Activated gamma-delta T cell (primary cell): Measurements from ENCODE around the gene MYZAP.

ENCODE experiments used
- DNase-seq: peaks from one replicate; lab custom pipeline; 2025; lab: John Stamatoyannopoulos, UW

Gene MYZAP

DNA sequence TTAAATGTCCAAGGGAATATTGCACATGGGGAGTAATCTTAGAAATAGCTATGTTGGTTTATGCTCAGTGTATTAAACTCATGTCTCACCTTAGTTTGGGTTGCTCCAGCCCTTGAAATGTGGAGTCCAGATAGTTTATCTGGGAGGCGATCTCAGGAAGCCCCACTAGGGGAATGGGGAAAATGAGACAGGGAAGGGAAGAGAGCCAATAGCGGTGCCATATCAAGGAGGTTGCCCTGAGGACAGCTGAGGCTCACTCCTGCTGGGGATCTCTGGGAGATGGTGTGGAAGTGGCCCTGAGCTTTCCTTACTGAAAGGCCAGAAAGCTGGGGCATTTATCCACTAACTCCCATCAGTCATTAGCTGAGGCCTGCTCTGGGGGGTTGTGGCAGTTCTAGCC lies 71.6 kb downstream of the MYZAP start:
- DNase-seq, result no peak

DNA sequence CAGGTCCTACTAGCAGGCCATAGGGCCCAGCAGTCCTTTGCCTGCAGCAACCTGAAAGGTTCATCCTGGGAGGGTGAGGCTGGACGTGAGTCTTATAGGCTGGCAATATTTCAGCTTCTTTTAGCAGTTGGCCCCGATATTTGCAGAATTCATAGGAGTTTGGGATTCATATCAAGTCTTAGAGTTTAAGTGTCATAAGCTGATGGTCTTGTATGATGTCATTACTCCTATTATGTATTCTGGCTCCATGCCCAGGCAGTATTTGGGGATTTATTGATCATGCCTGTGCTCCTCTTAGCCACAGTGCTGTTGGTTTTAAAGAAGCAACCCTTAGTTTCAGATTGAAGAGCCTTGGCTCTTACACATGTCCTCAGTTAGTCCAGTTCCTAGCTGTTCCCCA lies 73.5 kb downstream of the MYZAP start:
- no peak for DNase-seq

DNA sequence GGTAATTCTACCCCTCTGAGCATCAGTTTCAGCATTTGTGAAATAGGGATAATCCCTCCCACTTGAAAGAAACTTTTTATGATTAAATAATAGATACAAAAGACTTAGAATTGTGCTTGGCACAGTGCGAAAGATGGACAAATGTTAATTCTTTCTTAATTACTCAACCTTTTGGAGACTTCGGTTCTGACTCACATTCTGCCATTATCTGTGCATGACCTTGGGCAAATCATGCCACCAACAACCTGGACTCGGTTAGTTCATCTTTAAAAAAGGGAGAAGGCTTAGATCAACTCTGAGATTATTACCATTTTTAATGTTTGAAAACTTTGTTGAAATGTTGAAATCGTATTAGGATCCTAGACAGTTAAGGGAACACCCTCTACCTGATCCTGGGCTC lies 74.2 kb downstream of the MYZAP start:
- no peak for DNase-seq

DNA sequence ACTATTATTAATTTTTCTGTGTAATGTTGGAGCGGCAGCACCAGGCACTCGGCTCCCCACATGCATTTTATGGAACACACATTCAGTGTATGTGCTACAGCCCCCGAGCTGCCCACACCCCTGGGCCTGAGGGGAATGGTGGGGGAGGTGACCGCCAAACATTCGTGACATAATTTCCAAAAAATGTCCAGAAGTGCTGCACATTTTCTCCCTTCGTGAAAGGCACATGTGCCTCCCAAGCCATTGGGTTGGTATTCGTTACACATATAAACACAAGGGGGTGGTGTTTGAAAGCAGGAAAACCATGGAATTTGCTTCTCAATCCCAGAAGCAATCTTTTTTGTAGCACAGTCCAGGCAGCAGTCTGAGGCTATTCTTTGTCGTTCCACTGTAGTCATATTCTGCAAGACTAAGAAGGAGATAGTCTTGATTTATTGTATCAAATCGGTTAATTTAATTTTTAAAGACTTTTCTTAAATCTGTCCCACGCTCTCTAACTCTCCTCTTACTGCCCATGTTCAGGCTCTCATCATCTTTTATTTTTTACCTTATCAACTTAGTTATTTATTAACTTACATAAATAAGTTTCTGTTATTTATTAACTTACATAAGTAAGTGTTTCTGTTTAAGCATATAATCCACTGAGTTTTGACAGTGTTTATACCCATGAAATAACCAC lies 75.6 kb downstream of the MYZAP start:
- no peak for DNase-seq

DNA sequence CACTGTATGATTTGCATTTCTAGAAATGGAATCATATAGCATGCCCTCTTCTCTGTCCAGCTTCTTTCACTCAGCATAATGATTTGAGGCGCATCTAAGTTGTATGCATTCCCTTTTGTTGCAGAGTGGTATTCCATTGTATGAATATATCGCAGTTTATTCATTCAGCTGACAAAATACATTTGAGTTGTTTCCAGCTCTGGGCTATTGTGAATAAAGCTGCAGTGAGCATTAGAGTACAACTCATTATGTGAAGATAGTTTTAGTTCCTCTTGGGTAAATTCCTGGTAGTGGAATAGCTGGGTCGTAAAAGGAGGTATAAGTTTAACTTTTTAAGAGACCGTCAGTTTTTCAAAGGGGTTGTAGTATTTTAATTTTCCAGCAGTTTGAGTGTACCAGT lies 76.3 kb downstream of the MYZAP start:
- DNase-seq, result no peak

DNA sequence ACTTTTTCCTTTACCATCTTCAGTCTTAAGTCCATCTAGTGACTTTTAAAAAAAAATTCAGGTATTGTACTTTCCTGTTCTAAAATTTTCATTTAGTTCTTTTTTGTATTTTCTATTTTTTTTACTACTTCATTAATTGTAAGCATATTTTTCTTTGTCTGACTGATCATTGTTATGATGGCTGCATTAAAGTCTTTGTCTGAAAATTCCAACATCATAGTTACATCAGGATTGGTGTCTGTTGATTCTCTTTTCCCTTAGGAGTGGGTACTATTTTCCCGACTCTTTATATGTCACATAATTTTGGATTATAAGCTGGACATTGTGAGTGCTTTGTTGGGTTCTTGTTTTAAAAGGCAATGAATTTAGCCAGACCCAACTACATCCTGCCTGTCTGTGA lies 79.9 kb downstream of the MYZAP start:
- DNase-seq, result no peak

DNA sequence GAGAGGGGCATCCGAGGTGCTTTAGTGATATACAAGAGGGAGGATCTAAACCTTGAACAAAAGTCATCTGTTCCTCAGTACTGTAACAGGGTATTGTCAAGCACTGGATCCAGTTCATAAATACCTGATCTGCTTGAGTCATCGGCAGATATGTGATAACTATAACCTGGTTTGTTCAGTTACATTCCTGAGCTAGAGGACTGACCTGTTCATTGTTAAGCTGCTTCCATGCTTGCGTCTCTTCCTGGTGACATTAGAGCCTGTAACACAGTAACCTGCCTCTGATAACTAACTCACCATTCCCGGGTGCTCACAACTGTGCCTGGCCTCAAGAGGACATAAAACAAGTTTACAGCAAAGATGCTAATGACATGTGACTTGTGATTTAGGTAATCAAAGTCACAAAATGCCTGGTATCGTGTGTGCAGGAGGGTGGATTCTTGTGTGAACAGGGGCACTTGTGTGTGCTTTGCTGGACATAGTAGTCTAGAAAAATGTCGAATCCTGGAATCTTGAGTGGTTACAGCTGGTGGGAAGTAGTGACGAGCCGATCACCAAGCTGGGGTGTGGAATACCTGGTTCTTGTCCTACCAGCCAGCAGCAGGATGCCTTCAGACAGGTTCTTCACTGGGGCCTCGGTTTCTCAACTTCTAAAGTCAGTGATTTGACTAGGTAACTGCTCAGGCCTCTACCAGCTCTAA lies 83.9 kb downstream of the MYZAP start:
- no peak for DNase-seq

DNA sequence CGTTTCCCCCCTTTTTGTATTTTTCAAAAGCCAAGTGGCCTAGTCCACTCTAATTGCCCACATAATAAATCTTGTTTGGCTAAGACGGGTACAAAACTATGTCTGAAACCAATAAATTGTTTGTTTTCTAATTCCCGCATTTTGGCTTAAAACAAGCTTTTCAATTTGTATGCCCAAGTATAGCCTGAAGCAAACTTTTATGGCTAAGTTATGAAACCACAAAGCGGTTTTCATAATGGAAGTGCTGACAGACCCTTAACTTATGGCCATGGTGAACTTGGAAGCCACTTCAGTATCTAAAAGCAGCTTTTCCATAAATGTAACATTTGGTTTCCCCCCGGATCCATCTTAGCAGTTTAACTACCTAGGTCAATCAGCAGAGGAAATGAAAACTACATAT lies 84.9 kb downstream of the MYZAP start:
- DNase-seq, result no peak

DNA sequence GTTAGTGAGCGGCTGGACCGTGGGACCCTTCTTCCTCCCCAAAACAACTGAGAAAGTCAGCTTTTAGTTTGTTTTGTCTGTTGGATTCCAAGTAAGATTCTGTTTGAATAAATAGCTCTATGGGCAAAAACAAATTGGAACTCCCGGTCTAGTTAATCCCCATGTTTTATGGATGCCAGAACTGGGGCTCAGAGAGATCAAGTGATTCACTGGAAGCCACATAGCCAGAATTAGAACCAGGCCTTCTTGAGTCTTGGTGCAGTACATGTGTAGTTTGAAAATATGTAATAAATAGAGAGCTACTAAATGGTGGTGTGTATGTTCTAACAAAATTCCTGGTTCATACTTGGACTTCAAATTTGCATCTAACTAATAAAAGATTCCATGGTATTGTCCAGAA lies 85.5 kb downstream of the MYZAP start:
- no peak for DNase-seq

DNA sequence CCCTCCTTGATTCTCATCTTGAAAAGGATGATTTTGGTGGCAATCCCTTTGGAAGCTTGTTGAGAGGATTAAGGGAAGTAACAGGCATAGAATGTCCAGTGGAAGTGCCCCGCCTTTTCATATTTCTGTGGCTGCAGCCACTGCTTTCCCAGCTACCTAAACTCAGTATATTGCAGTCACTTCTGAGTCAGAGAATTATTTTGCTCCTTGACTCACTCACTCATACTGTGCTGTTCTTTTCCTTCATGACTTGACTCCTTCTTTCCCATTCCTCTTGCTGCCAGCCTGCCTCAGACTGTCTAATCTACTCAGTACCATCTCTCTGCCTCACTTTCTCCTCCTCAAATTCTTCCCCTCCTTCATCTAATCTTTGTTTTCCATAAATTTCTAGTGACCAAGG lies 88.3 kb downstream of the MYZAP start:
- DNase-seq, result no peak

DNA sequence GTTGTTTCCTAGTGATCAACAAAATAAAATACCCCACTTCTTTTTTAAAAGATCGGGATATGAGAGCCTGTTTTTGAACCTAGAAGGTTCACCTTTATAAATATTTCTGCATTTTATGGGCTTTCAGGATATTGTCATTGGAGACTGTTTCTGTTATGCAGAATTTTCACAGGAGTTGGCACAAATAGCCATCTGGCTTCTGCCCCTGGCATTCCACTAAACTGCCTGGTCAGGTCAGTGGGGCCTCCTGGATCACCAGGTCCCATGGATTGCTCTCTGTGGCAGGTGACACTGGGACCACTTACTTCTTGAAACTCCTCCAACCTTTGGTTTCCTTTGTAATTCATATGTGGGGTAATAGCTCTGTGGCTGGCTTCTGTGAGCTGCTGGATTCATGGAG lies 89.3 kb downstream of the MYZAP start:
- DNase-seq, result no peak

DNA sequence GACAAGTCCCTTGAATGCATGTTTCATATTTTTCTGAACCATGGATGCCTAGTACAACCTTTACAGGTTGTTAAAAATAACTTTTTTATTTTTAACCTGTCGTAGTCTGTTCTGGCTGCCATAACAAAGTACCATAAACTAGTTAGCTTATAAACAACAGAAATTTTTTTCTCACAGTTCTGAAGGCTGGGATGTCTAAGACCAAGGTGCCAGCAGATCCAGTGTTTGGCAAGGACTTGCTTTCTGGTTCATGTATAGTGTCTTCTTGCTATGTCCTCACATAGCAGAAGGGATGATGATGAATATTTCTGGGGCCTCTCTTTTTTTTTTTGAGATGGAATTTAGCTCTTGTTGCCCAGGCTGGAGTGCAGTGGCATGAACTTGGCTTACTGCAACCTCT lies 91.8 kb downstream of the MYZAP start:
- no peak for DNase-seq

DNA sequence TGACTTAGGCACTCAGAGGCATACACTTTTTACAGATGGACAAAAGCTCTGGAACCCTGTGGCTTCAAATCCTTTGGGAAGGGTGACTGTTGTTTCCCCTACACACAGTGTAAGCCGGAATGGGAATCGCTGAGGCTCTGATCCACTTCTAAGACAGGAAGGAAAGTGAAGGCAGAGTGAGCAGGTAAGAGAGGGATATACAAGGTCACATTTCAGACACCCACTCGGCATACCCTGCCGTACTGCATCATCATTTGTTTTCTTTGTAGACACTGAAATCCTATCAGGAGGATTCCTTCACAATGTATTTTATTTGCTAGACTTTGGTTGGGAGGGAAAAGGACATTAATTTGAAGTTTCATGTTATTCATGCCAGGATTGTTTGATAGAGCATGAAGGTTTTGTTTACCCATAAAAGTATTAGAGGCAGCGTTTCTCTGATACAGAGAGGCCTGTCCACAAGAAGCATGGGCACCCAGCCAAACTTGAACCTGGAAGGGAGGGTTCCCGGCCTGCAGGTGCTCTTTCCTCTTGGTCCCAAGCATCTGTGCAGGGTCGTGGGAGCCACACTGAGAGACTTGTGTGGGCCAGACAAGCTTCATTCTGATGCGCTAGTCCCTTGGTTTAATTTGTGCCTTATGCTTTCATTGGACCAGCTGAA lies 92.9 kb downstream of the MYZAP start:
- no peak for DNase-seq

DNA sequence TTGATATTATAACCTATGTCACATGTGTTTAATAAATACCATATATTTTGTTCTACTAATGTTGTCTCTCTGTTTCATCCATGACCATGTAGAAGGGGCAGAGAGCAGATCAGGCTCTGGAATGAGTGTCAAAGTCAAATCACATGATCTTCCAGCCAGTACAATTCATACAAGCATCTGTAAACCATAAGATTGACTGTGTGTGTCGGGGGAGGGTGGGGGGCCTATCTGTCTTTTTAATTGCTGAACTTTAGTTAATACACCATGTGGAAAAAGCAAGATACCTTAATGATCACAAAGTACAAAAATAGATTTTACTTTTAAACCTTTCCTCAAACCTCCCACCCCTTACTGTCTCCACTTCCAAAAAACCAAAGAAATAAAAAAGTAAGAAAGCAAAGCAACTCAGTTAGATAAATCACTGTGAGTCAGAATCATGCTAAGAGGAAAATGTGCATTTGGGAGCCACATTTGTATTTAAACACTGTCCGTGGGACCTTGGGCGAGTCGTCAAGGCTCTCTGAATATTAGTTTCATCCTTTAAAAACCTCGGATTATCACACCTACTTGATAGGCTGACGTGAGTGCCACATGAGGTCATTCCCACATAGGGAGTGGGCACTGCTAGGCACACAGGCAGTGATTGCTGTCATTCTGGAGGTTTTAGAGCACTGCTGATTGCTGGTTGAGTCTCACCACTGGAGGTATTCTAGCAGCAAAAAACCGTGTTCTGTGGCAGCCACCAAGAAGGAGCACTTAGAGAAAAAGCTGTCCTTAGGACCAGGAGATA lies 93.8 kb downstream of the MYZAP start:
- DNase-seq, result no peak

DNA sequence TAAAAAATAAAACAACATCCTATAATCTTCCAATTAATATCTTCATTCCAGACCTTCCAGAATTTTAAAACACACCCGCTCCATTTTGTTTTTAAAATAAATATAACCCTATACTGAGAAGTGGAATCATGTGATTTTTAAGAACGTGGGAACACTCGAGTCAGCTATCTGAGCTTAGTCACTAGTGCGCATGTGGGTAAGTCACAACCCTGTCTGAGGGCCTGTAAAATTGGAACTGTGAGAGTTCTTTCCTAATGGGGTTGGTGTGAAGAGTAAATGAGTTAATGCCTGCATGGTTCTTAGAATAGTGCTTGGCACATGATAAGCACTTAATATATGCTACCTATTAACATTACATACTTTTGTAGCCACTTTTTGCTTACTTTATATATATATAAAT lies 95.0 kb downstream of the MYZAP start:
- no peak for DNase-seq

DNA sequence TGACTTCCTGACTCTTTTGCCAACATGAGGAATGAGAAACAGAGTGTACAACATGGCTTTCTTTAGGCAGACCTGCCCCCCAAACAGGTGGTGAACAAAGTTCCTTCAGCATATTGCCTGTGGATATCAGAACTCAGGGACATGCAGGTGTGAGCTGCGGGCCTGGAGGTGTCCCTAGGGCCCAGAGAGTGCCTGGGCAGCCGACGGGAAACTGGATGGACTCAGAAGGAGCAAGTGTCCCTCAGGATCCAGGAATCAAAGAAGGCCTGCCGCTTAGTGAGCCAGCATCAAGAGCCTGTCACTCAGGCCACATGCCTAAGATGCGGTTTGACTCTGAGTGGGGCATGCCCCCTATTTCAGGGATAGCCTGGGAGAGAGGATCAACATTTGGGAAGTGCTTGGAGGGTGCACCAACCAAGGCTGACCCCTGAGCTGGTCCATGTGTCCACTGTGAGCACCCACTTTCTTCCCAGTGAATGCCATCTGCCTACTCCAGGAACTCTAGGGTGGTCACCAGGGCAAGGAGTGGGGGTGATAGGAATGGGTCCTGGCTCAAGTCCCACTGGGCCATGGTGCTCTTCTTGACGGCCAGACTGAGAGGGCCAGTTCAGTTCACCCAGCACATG lies 98.8 kb downstream of the MYZAP start:
- DNase-seq, result no peak

DNA sequence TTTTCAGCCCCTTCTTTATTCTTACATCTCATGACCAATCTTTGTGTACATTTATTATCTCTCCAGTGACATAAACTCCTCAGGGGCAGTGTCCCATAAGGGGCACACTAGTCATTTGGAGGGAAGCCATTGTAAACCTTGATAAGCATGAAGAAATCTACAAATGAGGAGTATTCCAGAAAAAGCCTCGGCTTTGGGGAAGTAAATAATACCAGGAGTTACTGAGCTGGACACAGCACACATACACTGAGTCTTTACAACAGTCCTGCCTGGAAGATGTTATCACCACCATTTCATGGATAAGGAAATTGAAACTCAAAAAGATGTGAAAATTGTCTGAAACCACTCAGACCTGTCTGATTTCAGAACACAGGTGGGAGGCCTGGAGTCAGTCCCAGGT lies 99.4 kb downstream of the MYZAP start:
- no peak for DNase-seq

DNA sequence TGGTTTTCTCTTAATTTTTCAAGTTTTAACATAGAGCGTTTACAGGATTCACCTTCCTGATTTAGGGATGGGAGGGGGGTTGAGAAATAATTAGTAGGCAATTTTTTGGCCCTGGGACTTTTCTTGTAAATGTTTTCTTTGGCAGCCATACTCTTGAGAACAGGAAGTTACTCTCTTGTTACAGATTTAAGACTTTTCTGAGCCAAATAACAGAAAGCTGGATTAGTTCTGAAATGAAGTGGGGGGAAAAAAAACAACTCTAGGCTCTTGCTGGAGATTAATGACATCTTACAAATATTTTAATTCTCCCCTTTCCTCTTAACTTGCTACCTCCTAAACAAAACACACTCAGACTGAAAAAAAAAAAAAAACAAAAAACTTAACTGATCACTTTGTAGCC lies 101.0 kb downstream of the MYZAP start:
- DNase-seq, result no peak

DNA sequence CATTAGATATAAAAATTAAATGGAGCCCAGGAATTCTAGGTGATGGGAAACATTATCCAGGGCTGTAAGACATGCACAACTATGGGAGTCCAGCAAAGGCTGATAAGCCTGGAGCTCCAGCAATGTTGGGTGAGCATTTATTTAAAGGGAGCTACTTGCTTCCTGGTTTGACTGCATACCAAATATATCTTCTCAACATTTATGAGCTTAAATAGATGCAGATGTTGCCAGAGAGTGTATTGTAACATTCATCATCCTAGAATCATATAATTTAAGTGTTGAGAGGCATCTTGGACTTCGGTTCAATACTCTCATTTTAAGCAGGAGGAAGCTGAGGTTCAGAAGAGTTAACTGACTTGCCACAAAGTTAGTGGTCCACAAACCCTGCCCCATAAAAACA lies 102.6 kb downstream of the MYZAP start:
- no peak for DNase-seq

DNA sequence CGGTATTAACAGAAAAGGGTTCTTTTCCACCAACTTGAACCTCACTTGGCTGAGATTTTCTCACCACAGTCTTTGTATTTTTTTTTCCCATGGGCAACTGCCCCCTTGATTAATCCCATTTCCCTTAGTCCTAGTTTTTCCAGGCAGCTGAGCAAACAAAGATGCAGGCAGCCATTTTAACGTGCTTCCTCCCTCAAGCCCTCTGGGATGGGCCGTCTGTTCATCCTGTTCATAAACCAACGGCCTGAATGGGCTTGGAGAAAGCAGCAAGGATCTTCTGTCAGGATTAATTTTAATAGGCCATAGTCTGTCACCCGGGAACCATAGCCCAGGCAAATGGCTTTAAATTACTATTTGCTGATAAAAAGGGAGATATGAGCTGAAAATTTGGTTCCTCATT lies 104.4 kb downstream of the MYZAP start:
- DNase-seq, result no peak

DNA sequence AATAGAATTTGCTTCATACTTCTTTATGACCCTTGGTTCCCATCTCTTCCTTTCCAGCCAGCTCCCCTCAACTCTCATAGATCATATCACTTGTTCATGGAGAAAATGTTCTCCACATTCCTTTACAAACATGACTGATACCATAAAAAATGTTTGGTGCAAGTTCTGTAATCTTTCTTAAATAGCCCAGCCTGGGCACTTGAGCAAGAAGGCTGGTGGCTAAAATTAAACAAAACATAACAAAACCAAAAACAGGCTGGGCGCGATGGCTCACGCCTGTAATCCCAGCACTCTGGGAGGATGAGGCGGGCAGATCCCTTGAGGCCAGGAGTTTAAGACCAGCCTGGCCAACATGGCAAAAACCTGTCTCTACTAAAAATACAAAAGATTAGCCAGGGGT lies 105.9 kb downstream of the MYZAP start:
- DNase-seq, result no peak

DNA sequence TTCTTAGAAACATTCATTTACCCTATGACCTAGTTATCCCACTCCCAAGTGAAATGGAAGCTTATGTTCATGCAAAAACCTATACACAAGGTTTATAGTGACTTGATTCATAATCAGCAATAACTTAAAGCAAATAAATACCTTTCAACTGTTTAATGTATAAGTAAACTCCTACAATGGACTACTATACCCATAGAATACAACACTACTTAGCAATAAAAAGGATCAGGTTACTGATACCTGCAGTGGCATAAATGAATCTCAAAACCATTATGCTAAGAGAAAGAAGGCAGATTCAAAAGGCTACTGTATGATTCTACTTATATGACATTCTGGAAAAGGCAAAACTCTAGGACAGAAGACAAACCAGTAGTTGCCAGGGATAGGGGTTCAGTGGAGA lies 106.5 kb downstream of the MYZAP start:
- no peak for DNase-seq
